SK-N-SH treated with all-trans-retinoic acid at 6 μM for 48 hours (cell line): Measurements from ENCODE around the gene CHML.

Experiments used
- CREB5 ChIP-seq: fragments of 250-450 bp; sonication (Bioruptor Pico); IDR thresholded peaks from 2 replicates; pipeline ENCODE4 v1.5.1; 2020; ENCODE audit warnings: low read depth, mild to moderate bottlenecking, moderate library complexity
- CSRNP3 ChIP-seq: fragments of 250-450 bp; sonication (Bioruptor Pico); IDR thresholded peaks from 2 replicates; pipeline ENCODE4 v1.5.1; 2021; ENCODE audit warnings: mild to moderate bottlenecking, moderate library complexity
- ZC3H10 ChIP-seq: fragments of 250-450 bp; sonication (Bioruptor Pico); IDR thresholded peaks from 2 replicates; pipeline ENCODE4 v1.5.1; 2021; ENCODE audit warnings: mild to moderate bottlenecking, moderate library complexity
- ZFP30 ChIP-seq: fragments of 450-650 bp; formaldehyde crosslinking; IDR thresholded peaks from 2 replicates; pipeline ENCODE4 v1.5.0; 2022; ENCODE audit warnings: mild to moderate bottlenecking, moderate library complexity
- ZNF565 ChIP-seq: fragments of 450-650 bp; formaldehyde crosslinking; conservative IDR thresholded peaks from 2 replicates; pipeline ENCODE4 v1.5.0; 2020; ENCODE audit warnings: low read depth, mild to moderate bottlenecking, moderate library complexity
- ZNF70 ChIP-seq: fragments of 450-650 bp; formaldehyde crosslinking; IDR thresholded peaks from 2 replicates; pipeline ENCODE4 v1.5.0; 2020; ENCODE audit warnings: mild to moderate bottlenecking, moderate library complexity
- TF ChIP-seq, protein P1 (sequence below): fragments of 250-450 bp; sonication (Bioruptor Pico); IDR thresholded peaks from 2 replicates; pipeline ENCODE4 v1.8.0; 2020; ENCODE audit warnings: mild to moderate bottlenecking, moderate library complexity, borderline replicate concordance

GRCh38 chr1:241679404-241679803 lies 39.2 kb upstream of the CHML start:
- TF ChIP-seq ZFP30 (CRISPR knock-in tag) = no peak
- TF ChIP-seq, protein P1, sequence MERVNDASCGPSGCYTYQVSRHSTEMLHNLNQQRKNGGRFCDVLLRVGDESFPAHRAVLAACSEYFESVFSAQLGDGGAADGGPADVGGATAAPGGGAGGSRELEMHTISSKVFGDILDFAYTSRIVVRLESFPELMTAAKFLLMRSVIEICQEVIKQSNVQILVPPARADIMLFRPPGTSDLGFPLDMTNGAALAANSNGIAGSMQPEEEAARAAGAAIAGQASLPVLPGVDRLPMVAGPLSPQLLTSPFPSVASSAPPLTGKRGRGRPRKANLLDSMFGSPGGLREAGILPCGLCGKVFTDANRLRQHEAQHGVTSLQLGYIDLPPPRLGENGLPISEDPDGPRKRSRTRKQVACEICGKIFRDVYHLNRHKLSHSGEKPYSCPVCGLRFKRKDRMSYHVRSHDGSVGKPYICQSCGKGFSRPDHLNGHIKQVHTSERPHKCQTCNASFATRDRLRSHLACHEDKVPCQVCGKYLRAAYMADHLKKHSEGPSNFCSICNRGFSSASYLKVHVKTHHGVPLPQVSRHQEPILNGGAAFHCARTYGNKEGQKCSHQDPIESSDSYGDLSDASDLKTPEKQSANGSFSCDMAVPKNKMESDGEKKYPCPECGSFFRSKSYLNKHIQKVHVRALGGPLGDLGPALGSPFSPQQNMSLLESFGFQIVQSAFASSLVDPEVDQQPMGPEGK (CRISPR knock-in tag) = no peak
- no peak for TF ChIP-seq ZC3H10
- TF ChIP-seq ZNF565 (CRISPR knock-in tag) = no peak
- no peak for TF ChIP-seq ZNF70 (CRISPR knock-in tag)
- no peak for TF ChIP-seq CREB5 (CRISPR knock-in tag)
- no peak for TF ChIP-seq CSRNP3 (CRISPR knock-in tag)
